Fibroblast of upper back skin (primary cell): ENCODE measurements around the gene WDFY2.
"Not testable (repeated sequence)": the region's sequence is repeated elsewhere in the genome, so short reads cannot be mapped to it uniquely, and the experiment has no call there.

Source experiments
- DNase-seq: peaks from one replicate; pipeline ENCODE4 v3.0.0-alpha.2; 2013

The WDFY2 gene

GRCh38 chr13:51583875-51584730 lies at the start of gene WDFY2:
WDFY2 (plus strand) TSS chr13:51584462; CDS start chr13:51584688, 226 bp downstream.
- peak; percentile 100 for DNase-seq

- DNase-seq: no peak
Observed at GRCh38 chr13:51538591-51539179, 45.6 kb upstream of the WDFY2 start.

- DNase-seq: peak; percentile 59
Observed at GRCh38 chr13:51539887-51540286, 44.4 kb upstream of the WDFY2 start.

- DNase-seq: no peak
Observed at GRCh38 chr13:51541037-51541436, 43.2 kb upstream of the WDFY2 start.

GRCh38 chr13:51541809-51542258 lies 42.4 kb upstream of the WDFY2 start:
- no peak for DNase-seq

GRCh38 chr13:51542346-51543242 lies 41.7 kb upstream of the WDFY2 start:
- DNase-seq: no peak

- not testable (repeated sequence) for DNase-seq
Observed at GRCh38 chr13:51545446-51545845, 38.8 kb upstream of the WDFY2 start.

- DNase-seq: no peak
Observed at GRCh38 chr13:51547425-51548176, 36.7 kb upstream of the WDFY2 start.

GRCh38 chr13:51549050-51549449 lies 35.2 kb upstream of the WDFY2 start:
- DNase-seq: no peak

GRCh38 chr13:51549593-51549992 lies 34.7 kb upstream of the WDFY2 start:
- DNase-seq: no peak

- no peak for DNase-seq
Observed at GRCh38 chr13:51550151-51550550, 34.1 kb upstream of the WDFY2 start.

GRCh38 chr13:51551416-51551815 lies 32.8 kb upstream of the WDFY2 start:
- DNase-seq: no peak

GRCh38 chr13:51552027-51552426 lies 32.2 kb upstream of the WDFY2 start:
- DNase-seq: no peak

GRCh38 chr13:51553531-51553930 lies 30.7 kb upstream of the WDFY2 start:
- DNase-seq: no peak

- no peak for DNase-seq
Observed at GRCh38 chr13:51556740-51557139, 27.5 kb upstream of the WDFY2 start.

GRCh38 chr13:51557438-51557837 lies 26.8 kb upstream of the WDFY2 start:
- DNase-seq: no peak

- peak; percentile 84 for DNase-seq
Observed at GRCh38 chr13:51557875-51558612, 26.2 kb upstream of the WDFY2 start.

GRCh38 chr13:51559946-51560735 lies 24.1 kb upstream of the WDFY2 start:
- DNase-seq: no peak

GRCh38 chr13:51562011-51562671 lies 22.1 kb upstream of the WDFY2 start:
- no peak for DNase-seq

- no peak for DNase-seq
Observed at GRCh38 chr13:51564252-51564651, 20.0 kb upstream of the WDFY2 start.
